ENCODE data around the gene RIN2.
"Not testable (repeated sequence)": the region's sequence is repeated elsewhere in the genome, so short reads cannot be mapped to it uniquely, and the experiment has no call there.

The RIN2 gene

DNA sequence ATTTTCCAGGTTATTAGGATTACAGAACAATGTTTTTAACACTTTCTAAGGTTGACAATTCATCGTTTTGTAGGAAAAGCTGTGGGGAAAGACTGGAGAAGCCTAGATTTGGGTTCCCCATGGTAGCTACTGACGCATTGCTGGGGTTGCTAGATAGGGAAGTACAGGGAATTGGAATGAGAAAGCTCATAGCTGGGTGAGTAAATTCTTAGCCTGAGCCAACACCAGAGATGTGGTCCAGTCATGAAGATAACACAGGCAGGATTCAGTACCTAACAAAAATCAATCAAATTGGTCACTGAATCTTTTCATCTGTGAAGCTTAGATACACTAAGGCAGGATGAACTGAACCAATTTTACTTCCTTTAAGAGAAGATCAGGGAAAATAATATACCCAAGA is 35.7 kb downstream of the RIN2 start:
- no peak for DNase-seq

DNA sequence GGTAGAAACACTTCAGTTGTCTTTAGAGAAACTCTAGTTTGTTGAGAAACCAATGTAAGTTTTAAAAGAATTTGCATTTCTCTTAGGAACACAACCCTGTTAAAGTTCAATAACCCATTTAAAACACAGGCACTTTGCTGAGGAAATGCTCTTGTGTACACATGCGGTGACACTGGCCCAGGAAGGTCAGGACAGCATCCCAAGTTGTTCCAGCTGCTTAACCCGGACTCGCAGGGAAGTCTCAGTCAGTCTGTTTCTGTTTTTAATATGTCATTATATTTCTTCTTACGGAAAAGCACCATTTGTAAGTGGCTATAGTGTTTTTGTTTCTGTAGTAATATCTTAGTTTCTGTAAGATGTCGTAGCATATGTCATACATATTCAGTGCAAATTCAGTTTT is 36.9 kb downstream of the RIN2 start:
- DNase-seq = no peak

DNA sequence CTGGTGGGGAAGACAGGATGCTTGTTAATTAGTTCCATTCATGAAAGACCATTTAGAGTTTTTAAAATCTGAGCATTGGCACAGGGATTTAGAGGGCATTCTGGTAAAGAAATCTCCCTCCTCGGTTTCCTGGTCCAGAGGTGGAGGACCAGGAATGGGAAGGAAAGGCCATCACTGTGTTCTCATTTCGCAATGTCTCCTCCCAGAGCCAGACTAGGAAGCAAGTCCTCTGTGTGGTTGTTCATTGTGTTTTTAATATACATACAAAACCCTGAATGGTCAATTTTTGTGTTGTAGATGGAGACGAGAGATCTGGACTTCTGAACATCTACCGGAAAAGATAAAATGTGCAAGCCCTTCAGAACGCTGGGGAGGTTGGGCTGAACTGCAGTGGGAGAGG is 41.3 kb downstream of the RIN2 start:
- DNase-seq = no peak

DNA sequence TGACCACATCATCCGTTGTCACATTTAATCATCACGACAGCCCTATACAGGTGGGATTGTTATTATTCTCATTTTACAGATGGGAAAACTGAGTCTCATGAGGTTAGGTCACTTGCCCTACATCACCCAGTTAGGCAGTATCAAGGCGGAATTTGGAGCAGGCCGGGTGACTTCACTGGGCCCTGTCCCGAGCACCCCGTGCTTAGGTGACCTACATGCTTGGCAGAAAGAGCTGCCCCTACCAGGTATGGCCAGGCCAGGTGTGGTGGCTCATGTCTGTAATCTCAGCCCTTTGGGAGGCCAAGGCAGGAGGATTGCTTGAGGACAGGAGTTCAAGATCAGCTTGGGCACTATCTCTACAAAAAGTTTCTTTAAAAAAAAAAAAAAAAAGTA is 44.0 kb downstream of the RIN2 start:
- DNase-seq = no peak

DNA sequence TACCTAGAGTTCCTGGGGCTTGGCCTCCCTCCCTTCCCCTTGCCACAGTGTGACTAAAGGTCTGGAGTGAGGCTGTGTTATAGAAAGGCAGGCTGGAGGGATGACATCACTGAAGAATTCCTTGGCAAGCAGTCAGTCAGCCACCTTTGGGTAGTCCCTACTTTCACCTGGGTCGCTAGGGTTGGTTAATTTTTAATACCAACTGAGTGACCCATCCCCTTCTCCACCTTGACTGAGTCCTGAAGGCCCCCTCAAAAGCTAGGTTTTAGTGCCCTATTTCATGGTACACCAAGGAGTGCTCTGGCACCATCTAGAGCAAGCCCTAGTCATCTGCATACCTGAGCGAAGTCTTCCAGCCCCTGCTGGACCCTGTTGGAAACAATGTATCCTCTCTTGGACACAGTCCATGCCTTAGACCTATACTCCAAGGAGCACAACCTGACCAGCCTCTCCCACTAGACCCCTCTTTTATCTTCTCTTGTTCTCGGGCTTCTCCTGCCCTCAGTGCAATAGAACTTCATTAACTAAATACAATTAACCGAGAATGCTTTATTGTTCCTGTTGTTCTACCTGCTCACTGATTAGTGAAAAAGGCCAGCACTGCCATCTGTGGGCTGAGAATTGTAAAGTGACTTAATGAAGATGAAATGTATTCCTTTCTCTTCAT is 44.6 kb downstream of the RIN2 start:
- DNase-seq = no peak

DNA sequence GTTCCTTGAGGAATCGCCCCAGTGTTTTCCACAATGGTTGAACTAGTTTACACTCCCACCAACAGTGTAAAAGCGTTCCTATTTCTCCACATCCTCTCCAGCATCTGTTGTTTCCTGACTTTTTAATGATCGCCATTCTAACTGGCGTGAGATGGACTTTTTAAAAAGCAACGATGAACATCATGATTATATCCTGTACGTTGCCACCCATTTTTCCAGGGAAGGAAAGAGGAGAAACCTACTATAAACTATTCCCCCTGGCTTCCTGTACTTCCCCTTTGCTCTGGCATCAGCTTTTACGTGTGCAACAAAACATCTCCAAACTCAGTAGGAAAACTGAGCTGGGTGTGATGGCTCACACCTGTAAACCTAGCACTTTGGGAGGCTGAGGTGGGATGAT is 48.2 kb downstream of the RIN2 start:
- DNase-seq = not testable (repeated sequence)

DNA sequence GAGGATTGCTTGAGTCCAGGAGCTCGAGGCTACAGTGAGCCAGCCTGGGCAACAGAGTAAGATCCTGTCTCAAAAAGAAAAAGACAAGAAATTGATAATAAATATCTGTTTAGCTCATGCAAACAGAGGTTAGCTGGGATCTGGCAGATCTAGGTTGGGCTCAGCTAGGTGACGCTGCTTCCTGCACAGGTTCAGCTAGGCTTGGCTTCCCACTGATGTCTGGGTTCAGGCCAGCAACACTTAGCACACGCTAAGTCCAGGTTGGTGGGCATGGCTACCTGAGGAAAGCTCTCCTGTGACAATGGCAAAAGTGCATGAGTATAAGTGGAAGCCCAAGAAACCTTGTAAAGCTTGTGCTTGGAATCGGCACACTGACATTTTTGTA is 48.7 kb downstream of the RIN2 start:
- DNase-seq = no peak

DNA sequence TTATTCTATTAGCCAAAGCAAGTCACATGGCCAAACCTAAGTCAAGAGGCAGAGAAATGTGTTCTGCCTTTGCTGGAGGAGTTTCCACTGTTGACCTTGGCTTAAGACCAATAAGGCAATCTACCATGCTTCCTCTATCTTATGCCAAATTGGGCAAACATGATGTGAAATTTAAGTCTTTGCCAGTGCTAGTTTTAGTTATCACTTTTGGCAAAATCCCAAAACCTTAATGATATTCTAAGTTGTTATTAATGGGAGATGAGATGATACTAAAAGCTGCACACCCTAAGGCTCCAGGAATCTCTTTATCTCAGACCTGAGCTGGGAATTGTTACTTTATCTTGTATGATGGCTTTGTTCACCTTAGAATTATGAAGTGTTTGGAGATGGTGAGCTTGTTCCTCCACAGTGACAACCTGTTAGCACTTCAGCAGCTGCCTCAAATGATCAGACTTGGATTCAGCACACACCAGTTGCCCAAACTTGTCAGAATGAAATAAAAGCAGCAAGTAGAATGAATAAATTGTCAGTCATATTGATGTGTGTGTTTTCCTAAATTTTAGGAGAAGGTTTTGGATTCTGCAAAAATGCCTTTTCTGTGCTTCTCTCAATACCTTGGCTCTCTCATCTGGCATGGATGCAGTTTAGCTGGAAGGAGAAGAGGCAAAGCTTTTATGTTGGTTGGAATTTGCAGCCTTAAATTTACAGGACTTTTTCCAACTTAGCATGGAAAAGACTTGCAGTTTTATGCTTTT is 49.3 kb downstream of the RIN2 start:
- no peak for DNase-seq
